Esophagus muscularis mucosa (tissue), 4 donors: ENCODE data around the gene CDH1. TPM values are rescaled to one million over a fixed set of nuclear protein-coding genes. Genes with fewer than 3 reads are reported as not detected.

ENCODE experiments used
- DNase-seq: peaks from one replicate; pipeline ENCODE4 v3.0.0-alpha.2; 2017; ENCODE audit errors: extremely low spot score
- H3K27ac ChIP-seq, 4 donors: fragments of 200-600 bp; sonication (generic); replicated peaks in 1 of 4; 1 replicate in 3 of 4; 2 replicates in 1 of 4; pipeline ENCODE4 v1.5.1; 2016 to 2019; ENCODE audit warnings: mild to moderate bottlenecking in 1 of 4
- H3K27me3 ChIP-seq, 4 donors: fragments of 200-600 bp; sonication (generic); one replicate each; pipeline versions ENCODE4 v1.5.1 to v1.6.0; 2016 to 2019
- H3K36me3 ChIP-seq, 4 donors: fragments of 200-600 bp; sonication (generic); one replicate each; pipeline ENCODE4 v1.5.1; 2016 to 2019
- H3K4me1 ChIP-seq, 4 donors: fragments of 200-600 bp; sonication (generic); one replicate each; pipeline ENCODE4 v1.5.1; 2016 to 2019
- H3K4me3 ChIP-seq, 4 donors: fragments of 200-600 bp; sonication (generic); 1 replicate in 2 of 4; 2 replicates in 2 of 4; pipeline ENCODE4 v1.5.1; 2016 to 2019; ENCODE audit warnings: mild to moderate bottlenecking in 4 of 4, moderate library complexity in 1 of 4
- H3K9me3 ChIP-seq, 4 donors: fragments of 200-600 bp; sonication (generic); 1 replicate in 3 of 4; 2 replicates in 1 of 4; pipeline ENCODE4 v1.5.1; 2016 to 2019
- EP300 ChIP-seq: sonication (generic); formaldehyde crosslinking; IDR thresholded peaks from one replicate; pipeline ENCODE4 v1.6.1; 2017; ENCODE audit warnings: antibody characterized with exemption
- POLR2A ChIP-seq: fragments of 450-650 bp; IDR thresholded peaks from one replicate; pipeline ENCODE4 v1.6.1; 2017; ENCODE audit warnings: antibody characterized with exemption, moderate library complexity, mild to moderate bottlenecking, low read depth
- POLR2AphosphoS5 ChIP-seq, 2 donors: sonication (generic); formaldehyde crosslinking; IDR thresholded peaks; one replicate each; pipeline ENCODE4 v1.6.1; 2017; ENCODE audit warnings: antibody characterized with exemption in 2 of 2
- WGBS: methylation state at CpG from one replicate; pipeline ENCODE4 v1.1.5; 2018; 5-methylcytosine and 5-hydroxymethylcytosine counted together
- intact Hi-C: fragments of 100-400 bp; cut with DNase I; formaldehyde crosslinking; loops from one replicate; pipeline ENCODE4 v1.15.1; 2023
- total RNA-seq, 4 donors: library from RNA; depleted of rRNA; stranded (reverse); fragments of >200 nt; gene quantifications; one replicate each; pipeline versions ENCODE4 v1.1.0 to v1.2.1, GENCODE V29; 2016
- TF ChIP-seq, protein P1 (sequence below), 3 experiments: fragments of 200-600 bp in 2 of 3; fragments of 450-650 bp in 1 of 3; sonication (generic) in 2 of 3; IDR thresholded peaks; one replicate each; pipeline ENCODE4 v1.5.1; 2017 to 2019; ENCODE audit warnings: antibody characterized with exemption in 3 of 3, mild to moderate bottlenecking in 2 of 3, moderate library complexity in 1 of 3

Gene CDH1
- total RNA-seq, 4 donors from 2014 or later = 0.17 to 0.83 (median 0.51) TPM

DNA sequence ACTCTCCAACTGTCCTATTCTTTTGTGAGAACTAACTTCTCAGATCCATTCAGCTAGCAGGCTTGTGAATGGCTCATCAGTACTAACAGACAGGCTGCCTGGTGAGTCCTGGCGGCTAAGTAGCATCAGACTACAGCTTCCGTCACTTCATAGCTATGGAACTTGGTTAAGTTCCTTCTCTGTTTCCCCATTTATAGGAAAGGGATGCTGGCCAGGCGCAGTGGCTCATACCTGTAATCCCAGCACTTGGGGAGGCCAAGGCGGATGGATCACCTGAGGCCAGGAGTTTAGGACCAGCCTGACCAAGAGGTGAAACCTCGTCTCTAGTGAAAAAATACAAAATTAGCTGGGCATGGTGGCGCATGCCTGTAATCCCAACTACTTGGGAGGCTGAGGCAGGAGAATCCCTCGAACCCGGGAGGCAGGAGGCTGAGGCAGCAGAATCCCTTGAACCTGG, 56.3 kb downstream of the CDH1 start:
- H3K4me3 ChIP-seq = no peak overlapping the region
- DNase-seq = no peak
- intact Hi-C loops = no loop called here
- no peaks in the 10 kb centered on the region for H3K4me1 ChIP-seq
- TF ChIP-seq, protein P1, sequence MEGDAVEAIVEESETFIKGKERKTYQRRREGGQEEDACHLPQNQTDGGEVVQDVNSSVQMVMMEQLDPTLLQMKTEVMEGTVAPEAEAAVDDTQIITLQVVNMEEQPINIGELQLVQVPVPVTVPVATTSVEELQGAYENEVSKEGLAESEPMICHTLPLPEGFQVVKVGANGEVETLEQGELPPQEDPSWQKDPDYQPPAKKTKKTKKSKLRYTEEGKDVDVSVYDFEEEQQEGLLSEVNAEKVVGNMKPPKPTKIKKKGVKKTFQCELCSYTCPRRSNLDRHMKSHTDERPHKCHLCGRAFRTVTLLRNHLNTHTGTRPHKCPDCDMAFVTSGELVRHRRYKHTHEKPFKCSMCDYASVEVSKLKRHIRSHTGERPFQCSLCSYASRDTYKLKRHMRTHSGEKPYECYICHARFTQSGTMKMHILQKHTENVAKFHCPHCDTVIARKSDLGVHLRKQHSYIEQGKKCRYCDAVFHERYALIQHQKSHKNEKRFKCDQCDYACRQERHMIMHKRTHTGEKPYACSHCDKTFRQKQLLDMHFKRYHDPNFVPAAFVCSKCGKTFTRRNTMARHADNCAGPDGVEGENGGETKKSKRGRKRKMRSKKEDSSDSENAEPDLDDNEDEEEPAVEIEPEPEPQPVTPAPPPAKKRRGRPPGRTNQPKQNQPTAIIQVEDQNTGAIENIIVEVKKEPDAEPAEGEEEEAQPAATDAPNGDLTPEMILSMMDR (IDR thresholded peaks at IDR 0.05) = no peak
- no peak for TF ChIP-seq POLR2A
- TF ChIP-seq POLR2AphosphoS5 (IDR thresholded peaks at IDR 0.05) = no peak
- TF ChIP-seq EP300 = no peak
- 96% methylated on average over 8 of the region's 8 CpGs for WGBS
- no peaks in the 10 kb centered on the region for H3K27me3 ChIP-seq
- H3K36me3 ChIP-seq = no peaks in the 10 kb centered on the region
- no peak overlapping the region for H3K27ac ChIP-seq
- H3K9me3 ChIP-seq = no peaks in the 10 kb centered on the region

DNA sequence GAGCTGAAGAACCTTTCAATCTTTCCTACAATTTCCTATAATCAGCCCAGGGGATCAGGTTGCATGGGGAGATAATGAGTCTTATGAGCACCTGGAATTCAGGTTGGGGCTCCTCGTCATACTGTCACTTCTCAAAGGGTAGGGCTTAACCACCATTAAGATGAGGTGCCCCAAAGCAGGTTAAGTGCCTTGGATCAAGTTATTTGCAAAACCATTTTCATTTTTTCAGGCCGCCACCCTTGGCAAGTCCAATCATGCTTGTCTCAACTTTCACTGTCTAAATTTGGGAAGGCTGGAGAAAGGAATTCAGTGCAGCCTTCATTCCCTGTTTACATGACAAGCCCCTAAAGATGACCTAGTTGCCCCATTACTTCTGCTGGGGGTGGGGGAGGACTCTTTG, 61.3 kb downstream of the CDH1 start:
- no peaks in the 10 kb centered on the region for H3K27me3 ChIP-seq
- TF ChIP-seq POLR2A (no peak), POLR2AphosphoS5 (IDR thresholded peaks at IDR 0.05) (no peak), EP300 (no peak)
- TF ChIP-seq, protein P1 (IDR thresholded peaks at IDR 0.05) = no peak
- no peaks in the 10 kb centered on the region for H3K36me3 ChIP-seq
- H3K9me3 ChIP-seq = no peaks in the 10 kb centered on the region
- no peak overlapping the region for H3K4me3 ChIP-seq
- H3K27ac ChIP-seq = no peak overlapping the region
- peaks cover 0 to 4% (median 0%) of the 10 kb centered on the region in 4 donors for H3K4me1 ChIP-seq
- intact Hi-C loops = no loop called here
- no peak for DNase-seq
- WGBS = 83% methylated on average over 2 of the region's 2 CpGs

DNA sequence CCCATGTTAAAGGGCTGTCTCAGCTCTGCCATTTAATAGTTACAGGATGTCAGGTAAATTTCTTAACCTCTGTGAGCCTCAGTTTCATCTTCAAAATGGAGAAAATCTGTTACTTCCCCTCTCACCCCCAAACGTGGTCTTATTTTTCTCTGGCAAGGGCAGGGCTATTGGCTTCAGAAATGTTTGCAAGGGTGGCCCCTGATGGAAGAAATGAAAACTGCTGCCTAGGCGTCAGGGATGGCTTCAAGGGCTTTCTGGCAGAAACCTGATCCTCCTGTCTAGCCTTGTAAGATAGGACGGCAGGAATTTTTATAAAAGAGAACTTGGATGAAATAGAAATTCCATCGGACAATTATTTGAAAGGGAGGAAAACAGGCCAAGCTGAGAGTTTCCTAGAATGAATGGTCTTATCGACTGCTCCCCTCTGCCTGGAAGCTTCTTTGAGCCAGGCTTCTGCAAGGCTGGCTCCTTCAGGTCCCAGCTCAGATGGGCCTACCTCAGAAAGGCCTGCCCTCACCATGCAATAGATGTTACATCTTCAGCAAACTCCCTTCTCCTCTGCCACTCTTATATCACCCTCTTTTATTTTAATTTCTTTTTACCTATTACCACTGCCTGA, 63.3 kb downstream of the CDH1 start:
- H3K4me1 ChIP-seq = peaks cover 0 to 4% (median 0%) of the 10 kb centered on the region in 4 donors
- intact Hi-C loops = loop anchor here (5.0 kb wide), 2 partner anchors 98 to 273 kb away; no protein-coding TSS in a partner anchor
- no peak overlapping the region for H3K4me3 ChIP-seq
- no peak for DNase-seq
- no peaks in the 10 kb centered on the region for H3K27me3 ChIP-seq
- no peaks in the 10 kb centered on the region for H3K9me3 ChIP-seq
- H3K36me3 ChIP-seq = no peaks in the 10 kb centered on the region
- WGBS = 18% methylated on average over 5 of the region's 5 CpGs
- no peak for TF ChIP-seq POLR2AphosphoS5 (IDR thresholded peaks at IDR 0.05)
- TF ChIP-seq, protein P1 (IDR thresholded peaks at IDR 0.05) = peak; percentile 34 to 81 (median 40)
- no peak overlapping the region for H3K27ac ChIP-seq

DNA sequence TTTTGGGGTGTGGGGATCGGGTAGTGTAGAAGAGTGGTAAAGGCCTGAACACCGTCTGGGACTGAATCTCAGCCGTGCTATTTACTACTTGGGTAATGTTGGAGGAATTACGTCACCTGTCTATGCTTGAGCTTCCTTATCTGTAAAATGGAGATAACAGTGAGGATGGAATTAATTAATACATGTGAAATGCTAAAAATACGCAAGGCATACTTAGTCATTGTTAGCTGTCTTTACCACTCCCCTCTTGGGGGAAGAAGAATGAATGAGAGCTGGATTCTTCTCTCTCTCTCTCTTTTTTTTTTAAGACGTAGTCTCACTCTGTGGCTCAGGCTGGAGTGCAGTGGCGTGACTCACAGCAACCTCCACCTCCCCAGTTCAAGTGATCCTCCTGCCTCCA, 65.1 kb downstream of the CDH1 start:
- H3K27me3 ChIP-seq = no peaks in the 10 kb centered on the region
- no peaks in the 10 kb centered on the region for H3K36me3 ChIP-seq
- H3K27ac ChIP-seq = no peak overlapping the region
- peaks cover 0 to 4% (median 0%) of the 10 kb centered on the region in 4 donors for H3K4me1 ChIP-seq
- TF ChIP-seq, protein P1 (IDR thresholded peaks at IDR 0.05) = no peak
- H3K9me3 ChIP-seq = no peaks in the 10 kb centered on the region
- no peak overlapping the region for H3K4me3 ChIP-seq
- intact Hi-C loops = loop anchor here (5.0 kb wide), 2 partner anchors 100 to 275 kb away; no protein-coding TSS in a partner anchor
- 95% methylated on average over 7 of the region's 7 CpGs for WGBS
- no peak for DNase-seq

DNA sequence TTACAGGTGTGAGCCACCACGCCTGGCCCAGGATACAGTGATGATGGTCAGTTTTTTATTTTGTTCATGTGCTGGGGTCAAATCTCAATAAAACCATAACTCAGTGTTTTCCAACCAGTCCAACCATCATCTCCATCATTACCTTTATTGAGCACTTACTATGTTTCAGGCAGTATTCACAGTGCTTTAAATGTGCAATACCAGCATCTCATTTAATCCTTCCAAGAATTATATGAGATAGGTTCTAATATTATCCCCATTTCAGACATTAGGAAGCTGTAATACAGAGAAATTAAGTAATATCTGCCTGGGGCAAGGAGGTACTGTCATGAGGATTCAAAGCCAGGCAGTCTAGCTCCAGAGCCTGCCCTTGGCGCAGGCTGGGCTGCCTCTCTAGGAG, 69.3 kb downstream of the CDH1 start:
- intact Hi-C loops = no loop called here

More for the DNA sequence above, 69.3 kb downstream of the CDH1 start:
- no peak for TF ChIP-seq EP300
- TF ChIP-seq, protein P1 (IDR thresholded peaks at IDR 0.05) = no peak
- no peak for TF ChIP-seq POLR2A
- no peak for TF ChIP-seq POLR2AphosphoS5 (IDR thresholded peaks at IDR 0.05)
- WGBS = 92% methylated on average over 2 of the region's 2 CpGs
- Histone ChIP-seq H3K4me1 (no peaks in the 10 kb centered on the region), H3K36me3 (no peaks in the 10 kb centered on the region), H3K4me3 (no peak overlapping the region), H3K9me3 (no peaks in the 10 kb centered on the region), H3K27ac (no peak overlapping the region), H3K27me3 (peaks cover 0 to 5% (median 0%) of the 10 kb centered on the region in 4 donors)
- DNase-seq = no peak
